GM12891 (cell line): ENCODE data around the gene SLC9B2.

Experiments
- PAX5 ChIP-seq: IDR thresholded peaks from 2 replicates; pipeline ENCODE4 v1.6.1; 2011; ENCODE audit warnings: low read length, moderate library complexity, mild to moderate bottlenecking; ENCODE audit not compliant: insufficient read depth, severe bottlenecking
- POLR2A ChIP-seq: IDR thresholded peaks from 2 replicates; pipeline ENCODE4 v1.6.1; 2011; ENCODE audit warnings: low read depth, low read length, control low read depth
- POLR2AphosphoS5 ChIP-seq: IDR thresholded peaks from 2 replicates; pipeline ENCODE4 v1.6.1; 2011; ENCODE audit warnings: low read depth, low read length, control low read depth
- POU2F2 ChIP-seq: IDR thresholded peaks from 2 replicates; pipeline ENCODE4 v1.6.1; 2011; ENCODE audit warnings: low read depth, mild to moderate bottlenecking, control low read depth, low read length, moderate library complexity
- SPI1 ChIP-seq: IDR thresholded peaks from 2 replicates; pipeline ENCODE4 v1.6.1; 2011; ENCODE audit warnings: low read depth, low read length, control low read depth
- TAF1 ChIP-seq: IDR thresholded peaks from 2 replicates; pipeline ENCODE4 v1.6.1; 2011; ENCODE audit warnings: low read depth, low read length, control low read depth

- TF ChIP-seq POLR2A (no peak), TAF1 (no peak), POLR2AphosphoS5 (no peak), PAX5 (no peak), SPI1 (no peak), POU2F2 (no peak)
Measured at GRCh38 chr4:103032574-103032973, 44.0 kb downstream of the SLC9B2 start.
